Measurements from ENCODE around the gene CD63. TPM values are rescaled to one million over a fixed set of nuclear protein-coding genes. Genes with fewer than 3 reads are reported as not detected.
A peak's percentile ranks its signal among the peaks of the same experiment; 100 is the strongest.

Gene CD63
- total RNA-seq, 1 experiment from 2014 or later = 552 TPM

DNA sequence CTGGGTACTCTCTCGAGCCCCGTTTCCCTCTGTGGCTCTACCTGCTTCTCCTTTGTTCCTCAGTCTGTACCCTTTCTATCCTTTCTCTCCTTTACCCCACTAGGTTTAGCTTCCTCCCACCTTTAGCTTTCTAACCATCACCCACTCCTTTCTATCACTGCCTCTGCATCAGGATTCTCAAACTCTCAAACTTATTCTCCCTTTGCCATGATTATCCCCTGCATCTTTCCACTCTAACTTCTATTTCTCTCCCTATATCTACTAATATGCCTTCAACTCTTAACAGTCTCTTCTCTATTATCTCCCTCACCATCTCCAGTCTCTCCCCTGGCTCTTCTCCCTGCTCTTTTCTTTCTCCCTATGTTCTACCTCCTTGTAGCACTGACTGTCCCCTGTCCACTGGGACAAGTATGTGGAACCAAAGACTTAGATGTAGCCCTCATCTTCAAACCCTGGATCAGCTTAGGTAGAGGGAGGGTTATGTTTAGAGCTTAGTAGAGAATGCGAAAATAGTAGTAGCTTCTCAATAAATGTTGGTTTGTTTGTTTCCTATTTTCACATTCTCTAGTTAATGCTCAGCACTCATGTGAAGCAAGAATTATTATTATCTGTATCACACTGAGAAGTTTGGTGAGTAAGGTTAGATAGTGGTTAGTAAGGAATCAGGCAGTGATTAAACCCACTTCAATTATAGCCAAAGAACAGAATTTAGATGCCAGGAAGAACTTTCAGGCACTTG lies 17.5 kb upstream of the CD63 start:
- Mint-ChIP-seq H3K27ac (ENCODE audit: low read depth, unreplicated experiment) (no peak overlapping the region), H3K36me3 (ENCODE audit: insufficient read depth, unreplicated experiment) (peaks cover 30% of the 10 kb centered on the region), H3K4me1 (ENCODE audit: insufficient read depth, unreplicated experiment) (peaks cover 23% of the 10 kb centered on the region), H3K4me3 (ENCODE audit: unreplicated experiment) (no peak overlapping the region), H3K9me3 (ENCODE audit: unreplicated experiment) (no peaks in the 10 kb centered on the region), H3K27me3 (ENCODE audit: insufficient read depth, unreplicated experiment) (peaks cover 17% of the 10 kb centered on the region)
- TF ChIP-seq, protein P1, sequence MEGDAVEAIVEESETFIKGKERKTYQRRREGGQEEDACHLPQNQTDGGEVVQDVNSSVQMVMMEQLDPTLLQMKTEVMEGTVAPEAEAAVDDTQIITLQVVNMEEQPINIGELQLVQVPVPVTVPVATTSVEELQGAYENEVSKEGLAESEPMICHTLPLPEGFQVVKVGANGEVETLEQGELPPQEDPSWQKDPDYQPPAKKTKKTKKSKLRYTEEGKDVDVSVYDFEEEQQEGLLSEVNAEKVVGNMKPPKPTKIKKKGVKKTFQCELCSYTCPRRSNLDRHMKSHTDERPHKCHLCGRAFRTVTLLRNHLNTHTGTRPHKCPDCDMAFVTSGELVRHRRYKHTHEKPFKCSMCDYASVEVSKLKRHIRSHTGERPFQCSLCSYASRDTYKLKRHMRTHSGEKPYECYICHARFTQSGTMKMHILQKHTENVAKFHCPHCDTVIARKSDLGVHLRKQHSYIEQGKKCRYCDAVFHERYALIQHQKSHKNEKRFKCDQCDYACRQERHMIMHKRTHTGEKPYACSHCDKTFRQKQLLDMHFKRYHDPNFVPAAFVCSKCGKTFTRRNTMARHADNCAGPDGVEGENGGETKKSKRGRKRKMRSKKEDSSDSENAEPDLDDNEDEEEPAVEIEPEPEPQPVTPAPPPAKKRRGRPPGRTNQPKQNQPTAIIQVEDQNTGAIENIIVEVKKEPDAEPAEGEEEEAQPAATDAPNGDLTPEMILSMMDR (IDR thresholded peaks at IDR 0.05; ENCODE audit: unreplicated experiment) = no peak
- no peak for DNase-seq (ENCODE audit: unreplicated experiment)
- no TSS peak for BruUV-seq (replicated peaks)
- CTCF ChIA-PET = interaction anchor here (0.5 to 3.8 kb wide), 8 partner anchors 8 to 584 kb away, joined by 3 to 36 read pairs (median 4); partner anchors contain the start of gene CD63
- POLR2A ChIA-PET = interaction anchor here (0.5 to 2.7 kb wide), 5 partner anchors 8 to 1466 kb away, joined by 3 to 14 read pairs (median 3); partner anchors contain the start of genes CBX5, ORMDL2 and SARNP
- intact Hi-C loops (cut with micrococcal nuclease) = no loop called here

DNA sequence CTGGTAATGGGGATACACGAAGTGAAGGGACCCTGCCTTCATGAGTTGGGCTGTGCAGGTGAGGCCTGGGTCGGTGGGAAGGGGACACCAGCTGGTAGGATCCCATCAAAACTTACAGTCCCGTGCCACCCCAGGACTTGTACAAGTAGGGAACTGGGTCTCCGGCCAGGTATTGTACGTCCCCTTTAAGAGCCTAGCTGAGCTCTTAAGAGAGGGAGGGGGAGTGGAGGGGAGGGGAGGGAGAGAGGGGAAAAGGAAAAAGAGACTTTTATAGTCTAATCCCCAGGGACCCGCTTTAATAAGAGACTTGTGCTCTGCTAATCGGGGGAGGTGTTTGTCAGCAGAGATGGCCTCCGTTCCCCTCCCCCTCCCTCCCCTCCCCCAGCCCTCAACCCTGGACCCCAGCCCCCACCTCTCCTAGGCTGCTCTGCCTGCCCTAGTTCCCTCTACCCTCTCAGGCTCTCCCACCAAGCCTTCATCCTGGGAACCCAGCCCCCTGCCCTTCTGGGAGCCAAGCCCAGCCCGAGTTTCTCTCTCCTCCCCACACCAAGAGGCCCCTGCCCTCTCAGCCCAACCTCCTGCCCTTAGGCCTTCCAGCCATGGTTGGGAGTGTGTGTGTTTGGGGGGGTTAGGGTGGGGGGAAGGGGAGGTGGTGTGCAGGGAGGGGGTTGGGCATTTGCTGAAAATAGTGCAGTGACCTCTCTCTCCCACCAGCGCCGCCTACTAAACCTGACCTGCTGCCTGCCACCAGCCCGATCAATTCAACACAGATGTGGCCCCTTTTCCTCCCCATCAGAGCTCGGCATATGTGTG lies 16.8 kb upstream of the CD63 start:
- Mint-ChIP-seq H3K36me3 (ENCODE audit: insufficient read depth, unreplicated experiment) (peaks cover 22% of the 10 kb centered on the region), H3K4me3 (ENCODE audit: unreplicated experiment) (no peak overlapping the region), H3K9me3 (ENCODE audit: unreplicated experiment) (no peaks in the 10 kb centered on the region), H3K27me3 (ENCODE audit: insufficient read depth, unreplicated experiment) (peaks cover 17% of the 10 kb centered on the region), H3K27ac (ENCODE audit: low read depth, unreplicated experiment) (no peak overlapping the region), H3K4me1 (ENCODE audit: insufficient read depth, unreplicated experiment) (peaks cover 23% of the 10 kb centered on the region)
- CTCF ChIA-PET = interaction anchor here (0.5 to 2.6 kb wide), 7 partner anchors 11 to 585 kb away, joined by 3 to 6 read pairs (median 4); no protein-coding TSS in a partner anchor
- POLR2A ChIA-PET = interaction anchor here (0.5 to 2.4 kb wide), 3 partner anchors 12 to 1466 kb away, joined by 3 to 10 read pairs (median 5); partner anchors contain the start of gene CBX5
- DNase-seq (ENCODE audit: unreplicated experiment) = no peak
- intact Hi-C loops (cut with micrococcal nuclease) = no loop called here
- TF ChIP-seq, protein P1 (IDR thresholded peaks at IDR 0.05; ENCODE audit: unreplicated experiment) = no peak
- BruUV-seq (replicated peaks) = no TSS peak

DNA sequence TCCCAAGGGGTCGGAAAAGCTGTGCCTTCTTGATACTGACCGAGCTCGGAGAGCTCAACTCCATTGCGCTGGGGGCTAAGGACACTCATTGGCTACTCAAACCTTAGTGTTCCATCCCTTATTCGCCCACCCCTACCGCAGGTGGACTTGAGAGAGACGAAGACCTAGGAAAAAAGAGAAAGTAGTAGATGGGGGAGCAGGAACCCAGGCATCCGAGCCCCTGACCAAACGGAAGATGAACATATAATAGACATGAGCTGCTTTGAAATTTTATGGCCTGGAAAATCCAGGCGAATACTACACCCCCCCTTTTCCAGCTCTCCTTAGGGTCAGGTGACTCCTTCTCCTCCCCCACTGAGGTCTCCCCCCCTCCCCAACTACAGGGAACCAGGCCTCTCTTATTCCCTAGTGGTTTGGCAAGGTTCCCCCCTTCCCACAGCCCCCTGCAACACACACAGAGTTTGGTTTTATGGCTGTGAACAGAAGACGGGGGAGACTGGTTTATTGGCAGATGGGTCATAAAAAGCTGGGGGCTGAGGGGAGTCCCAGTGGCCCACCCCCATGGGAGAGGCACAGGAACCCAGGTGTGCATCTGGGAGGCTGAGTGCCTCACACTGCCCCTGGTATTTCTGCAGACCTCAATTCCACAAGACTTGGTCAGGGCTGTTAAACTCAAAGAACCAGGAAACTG lies 15.7 kb upstream of the CD63 start:
- no peak overlapping the region for H3K27ac Mint-ChIP-seq (ENCODE audit: low read depth, unreplicated experiment)
- ChIA-PET POLR2A (interaction anchor here (0.7 to 2.0 kb wide), 5 partner anchors 10 to 186 kb away, joined by 3 to 7 read pairs (median 4); partner anchors contain the start of genes CD63 and DNAJC14), CTCF (interaction anchor here (0.5 to 2.6 kb wide), 8 partner anchors 9 to 788 kb away, joined by 3 to 6 read pairs (median 4); no protein-coding TSS in a partner anchor)

More for the DNA sequence above, 15.7 kb upstream of the CD63 start:
- H3K4me1 Mint-ChIP-seq (ENCODE audit: insufficient read depth, unreplicated experiment) = peaks cover 23% of the 10 kb centered on the region
- intact Hi-C loops (cut with micrococcal nuclease) = no loop called here
- TF ChIP-seq, protein P1 (IDR thresholded peaks at IDR 0.05; ENCODE audit: unreplicated experiment) = no peak
- no peaks in the 10 kb centered on the region for H3K9me3 Mint-ChIP-seq (ENCODE audit: unreplicated experiment)
- no TSS peak for BruUV-seq (replicated peaks)
- H3K36me3 Mint-ChIP-seq (ENCODE audit: insufficient read depth, unreplicated experiment) = peaks cover 12% of the 10 kb centered on the region
- no peak for DNase-seq (ENCODE audit: unreplicated experiment)
- H3K4me3 Mint-ChIP-seq (ENCODE audit: unreplicated experiment) = peak overlapping the region; percentile 77
- peaks cover 17% of the 10 kb centered on the region for H3K27me3 Mint-ChIP-seq (ENCODE audit: insufficient read depth, unreplicated experiment)

Measured in MCF 10A (cell line).